SK-N-SH treated with all-trans-retinoic acid at 6 μM for 48 hours (cell line): ENCODE data around the gene SLC7A8.

Experiments
- OSR1 ChIP-seq: fragments of 250-450 bp; sonication (Bioruptor Pico); IDR thresholded peaks from 2 replicates; pipeline ENCODE4 v1.8.0; 2022; ENCODE audit warnings: moderate library complexity, mild to moderate bottlenecking, inconsistent platforms
- PATZ1 ChIP-seq: fragments of 250-450 bp; sonication (Bioruptor Pico); IDR thresholded peaks from 2 replicates; pipeline ENCODE4 v1.8.0; 2020; ENCODE audit warnings: mild to moderate bottlenecking, moderate library complexity, borderline replicate concordance

GRCh38 chr14:23183479-23183878 is at the start of gene SLC7A8:
- no peak for TF ChIP-seq OSR1
- no peak for TF ChIP-seq PATZ1 (CRISPR knock-in tag)
